Measurements from ENCODE around the gene PNMA6F.

GRCh38 chrX:153303276-153304262, 18.0 kb downstream of the PNMA6F start:
- no peak for TF ChIP-seq CTCF (IDR thresholded peaks at IDR 0.05)
- TF ChIP-seq POLR2AphosphoS5 (IDR thresholded peaks at IDR 0.05): no peak
- no peak for TF ChIP-seq POLR2A (IDR thresholded peaks at IDR 0.05)

All from breast epithelium (tissue), 3 donors.